ENCODE data around the gene CD37. TPM values are rescaled to one million over a fixed set of nuclear protein-coding genes. Genes with fewer than 3 reads are reported as not detected.

CD37 gene
- total and polyA plus RNA-seq, 2 donors (not counting 1 experiment from before 2014, with no cell fraction given): not detected

DNA sequence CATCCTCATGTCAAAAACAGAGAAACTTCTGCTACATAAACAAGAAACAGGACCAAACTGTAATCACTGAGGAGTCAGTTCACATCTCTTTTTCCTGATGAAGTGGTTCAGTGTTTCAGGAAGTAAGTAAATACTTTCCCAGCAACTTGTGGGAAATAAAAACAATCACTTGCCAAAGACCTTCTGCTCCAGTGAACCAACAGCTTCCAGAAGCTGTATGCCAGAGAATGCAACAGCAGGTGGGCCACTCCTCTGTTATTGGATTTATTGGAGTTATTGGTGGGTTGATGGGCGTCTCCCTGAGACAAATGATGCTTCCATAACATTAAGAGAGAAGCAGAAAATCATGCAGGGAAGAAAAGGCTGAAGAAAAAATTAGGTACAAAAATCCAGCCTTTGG, 20.1 kb upstream of the CD37 start:
- Histone ChIP-seq H3K9me3 (ENCODE audit: control insufficient read depth, insufficient read depth, low read depth, low read length) (no peaks in the 10 kb centered on the region), H3K79me2 (ENCODE audit: control insufficient read depth, insufficient read depth, low read length) (no peaks in the 10 kb centered on the region), H3K36me3 (ENCODE audit: control insufficient read depth, insufficient read depth, low read length) (no peaks in the 10 kb centered on the region), H3K4me3 (replicated peaks in 1 of 4; ENCODE audit: control extremely low read depth in 1 of 4, insufficient read depth in 1 of 4, low read depth in 3 of 4, low read length in 4 of 4) (no peak overlapping the region), H3K27me3 (ENCODE audit: control insufficient read depth, insufficient read depth, low read length) (no peaks in the 10 kb centered on the region), H3K4me1 (ENCODE audit: control insufficient read depth, extremely low read depth, insufficient read depth, low read length) (no peaks in the 10 kb centered on the region), H4K20me1 (ENCODE audit: control insufficient read depth, extremely low read depth, insufficient read depth, low read length) (no peaks in the 10 kb centered on the region), H3K9ac (ENCODE audit: insufficient read depth, low read length) (no peak overlapping the region), H3K4me2 (ENCODE audit: extremely low read depth, insufficient read depth, low read length) (no peak overlapping the region), H2AFZ (ENCODE audit: low read length) (no peak overlapping the region), H3K27ac (ENCODE audit: insufficient read depth, low read length) (no peak overlapping the region)
- no peak for DNase-seq (ENCODE audit: low read depth in 2 of 2)
- no peak for TF ChIP-seq EZH2 (IDR thresholded peaks at IDR 0.05; ENCODE audit: low read length, missing control alignments)
- TF ChIP-seq, protein P1, sequence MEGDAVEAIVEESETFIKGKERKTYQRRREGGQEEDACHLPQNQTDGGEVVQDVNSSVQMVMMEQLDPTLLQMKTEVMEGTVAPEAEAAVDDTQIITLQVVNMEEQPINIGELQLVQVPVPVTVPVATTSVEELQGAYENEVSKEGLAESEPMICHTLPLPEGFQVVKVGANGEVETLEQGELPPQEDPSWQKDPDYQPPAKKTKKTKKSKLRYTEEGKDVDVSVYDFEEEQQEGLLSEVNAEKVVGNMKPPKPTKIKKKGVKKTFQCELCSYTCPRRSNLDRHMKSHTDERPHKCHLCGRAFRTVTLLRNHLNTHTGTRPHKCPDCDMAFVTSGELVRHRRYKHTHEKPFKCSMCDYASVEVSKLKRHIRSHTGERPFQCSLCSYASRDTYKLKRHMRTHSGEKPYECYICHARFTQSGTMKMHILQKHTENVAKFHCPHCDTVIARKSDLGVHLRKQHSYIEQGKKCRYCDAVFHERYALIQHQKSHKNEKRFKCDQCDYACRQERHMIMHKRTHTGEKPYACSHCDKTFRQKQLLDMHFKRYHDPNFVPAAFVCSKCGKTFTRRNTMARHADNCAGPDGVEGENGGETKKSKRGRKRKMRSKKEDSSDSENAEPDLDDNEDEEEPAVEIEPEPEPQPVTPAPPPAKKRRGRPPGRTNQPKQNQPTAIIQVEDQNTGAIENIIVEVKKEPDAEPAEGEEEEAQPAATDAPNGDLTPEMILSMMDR (conservative IDR thresholded peaks at IDR 0.05 in 1 of 2, IDR thresholded peaks at IDR 0.05 in 1 of 2; ENCODE audit: low read depth in 1 of 2, low read length in 2 of 2): no peak

DNA sequence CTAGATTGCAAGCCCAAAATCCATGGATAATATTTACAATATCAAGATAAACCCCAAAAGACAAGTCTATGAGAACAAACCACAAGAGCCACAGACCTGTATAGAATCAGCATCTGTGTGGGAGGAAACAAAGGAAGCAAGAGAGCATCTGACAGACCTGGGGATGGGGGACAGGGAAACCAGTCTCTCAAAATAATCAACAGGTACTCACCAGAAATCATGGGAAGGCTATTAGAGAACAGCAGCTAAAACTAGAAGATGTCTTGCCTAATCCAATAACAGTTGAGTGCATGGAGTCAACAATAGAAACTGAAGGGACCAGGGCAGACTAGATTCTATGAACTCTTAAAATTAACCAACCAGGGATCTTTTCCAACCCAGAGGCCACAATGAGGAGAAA, 18.9 kb upstream of the CD37 start:
- H3K27me3 ChIP-seq (ENCODE audit: control insufficient read depth, insufficient read depth, low read length): no peaks in the 10 kb centered on the region
- no peaks in the 10 kb centered on the region for H3K4me1 ChIP-seq (ENCODE audit: control insufficient read depth, extremely low read depth, insufficient read depth, low read length)
- H3K9me3 ChIP-seq (ENCODE audit: control insufficient read depth, insufficient read depth, low read depth, low read length): no peaks in the 10 kb centered on the region
- H3K4me3 ChIP-seq (replicated peaks in 1 of 4; ENCODE audit: control extremely low read depth in 1 of 4, insufficient read depth in 1 of 4, low read depth in 3 of 4, low read length in 4 of 4): no peak overlapping the region
- H3K4me2 ChIP-seq (ENCODE audit: extremely low read depth, insufficient read depth, low read length): no peak overlapping the region
- no peak overlapping the region for H3K9ac ChIP-seq (ENCODE audit: insufficient read depth, low read length)
- no peaks in the 10 kb centered on the region for H3K36me3 ChIP-seq (ENCODE audit: control insufficient read depth, insufficient read depth, low read length)
- TF ChIP-seq, protein P1 (conservative IDR thresholded peaks at IDR 0.05 in 1 of 2, IDR thresholded peaks at IDR 0.05 in 1 of 2; ENCODE audit: low read depth in 1 of 2, low read length in 2 of 2): no peak
- no peak for TF ChIP-seq EZH2 (IDR thresholded peaks at IDR 0.05; ENCODE audit: low read length, missing control alignments)
- no peak for DNase-seq (ENCODE audit: low read depth in 2 of 2)
- H2AFZ ChIP-seq (ENCODE audit: low read length): no peak overlapping the region
- no peaks in the 10 kb centered on the region for H3K79me2 ChIP-seq (ENCODE audit: control insufficient read depth, insufficient read depth, low read length)
- H3K27ac ChIP-seq (ENCODE audit: insufficient read depth, low read length): no peak overlapping the region
- H4K20me1 ChIP-seq (ENCODE audit: control insufficient read depth, extremely low read depth, insufficient read depth, low read length): no peaks in the 10 kb centered on the region

- Histone ChIP-seq H3K4me2 (ENCODE audit: extremely low read depth, insufficient read depth, low read length) (no peak overlapping the region), H3K9ac (ENCODE audit: insufficient read depth, low read length) (no peak overlapping the region), H3K9me3 (ENCODE audit: control insufficient read depth, insufficient read depth, low read depth, low read length) (no peaks in the 10 kb centered on the region), H3K27me3 (ENCODE audit: control insufficient read depth, insufficient read depth, low read length) (no peaks in the 10 kb centered on the region), H4K20me1 (ENCODE audit: control insufficient read depth, extremely low read depth, insufficient read depth, low read length) (no peaks in the 10 kb centered on the region), H3K4me1 (ENCODE audit: control insufficient read depth, extremely low read depth, insufficient read depth, low read length) (no peaks in the 10 kb centered on the region), H3K79me2 (ENCODE audit: control insufficient read depth, insufficient read depth, low read length) (no peaks in the 10 kb centered on the region), H3K4me3 (replicated peaks in 1 of 4; ENCODE audit: control extremely low read depth in 1 of 4, insufficient read depth in 1 of 4, low read depth in 3 of 4, low read length in 4 of 4) (no peak overlapping the region), H3K36me3 (ENCODE audit: control insufficient read depth, insufficient read depth, low read length) (no peaks in the 10 kb centered on the region), H2AFZ (ENCODE audit: low read length) (no peak overlapping the region), H3K27ac (ENCODE audit: insufficient read depth, low read length) (no peak overlapping the region)
- TF ChIP-seq, protein P1 (conservative IDR thresholded peaks at IDR 0.05 in 1 of 2, IDR thresholded peaks at IDR 0.05 in 1 of 2; ENCODE audit: low read depth in 1 of 2, low read length in 2 of 2): no peak
- no peak for TF ChIP-seq EZH2 (IDR thresholded peaks at IDR 0.05; ENCODE audit: low read length, missing control alignments)
- no peak for DNase-seq (ENCODE audit: low read depth in 2 of 2)
Measured at GRCh38 chr19:49318296-49318695, 16.9 kb upstream of the CD37 start.
